Measurements from ENCODE around the gene MICAL3. TPM values are rescaled to one million over a fixed set of nuclear protein-coding genes. Genes with fewer than 3 reads are reported as not detected.

MICAL3 gene
- total and polyA plus RNA-seq, 4 donors, result 4.4 to 30.7 (median 15.4) TPM

DNA sequence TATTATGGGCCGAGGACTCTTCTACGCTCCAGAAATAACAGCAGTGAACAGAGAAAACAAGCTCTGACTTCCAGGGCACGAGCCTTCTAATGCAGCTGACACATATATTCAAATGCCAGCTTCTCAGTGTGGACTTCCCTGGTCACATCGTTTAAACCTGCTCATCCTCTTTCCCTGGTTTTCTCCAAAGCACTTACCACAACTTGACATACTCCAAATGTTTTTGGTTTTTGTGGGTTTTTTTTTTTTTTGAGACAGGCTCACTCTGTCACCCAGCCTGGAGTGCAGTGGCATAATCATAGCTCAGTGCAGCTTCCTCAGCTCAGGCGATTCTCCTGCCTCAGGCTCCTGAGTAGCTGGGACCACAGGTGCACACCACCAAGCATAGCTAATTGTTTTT lies 105.5 kb downstream of the MICAL3 start:
- peaks cover 18 to 59% (median 37%) of the 10 kb centered on the region in 5 donors for H3K4me1 ChIP-seq (ENCODE audit: control insufficient read depth in 5 of 5, insufficient read depth in 5 of 5, low read length in 5 of 5)
- DNase-seq (no peak), ATAC-seq (ENCODE audit: insufficient read depth, low FRiP score) (no peak)
- TF ChIP-seq, protein P1, sequence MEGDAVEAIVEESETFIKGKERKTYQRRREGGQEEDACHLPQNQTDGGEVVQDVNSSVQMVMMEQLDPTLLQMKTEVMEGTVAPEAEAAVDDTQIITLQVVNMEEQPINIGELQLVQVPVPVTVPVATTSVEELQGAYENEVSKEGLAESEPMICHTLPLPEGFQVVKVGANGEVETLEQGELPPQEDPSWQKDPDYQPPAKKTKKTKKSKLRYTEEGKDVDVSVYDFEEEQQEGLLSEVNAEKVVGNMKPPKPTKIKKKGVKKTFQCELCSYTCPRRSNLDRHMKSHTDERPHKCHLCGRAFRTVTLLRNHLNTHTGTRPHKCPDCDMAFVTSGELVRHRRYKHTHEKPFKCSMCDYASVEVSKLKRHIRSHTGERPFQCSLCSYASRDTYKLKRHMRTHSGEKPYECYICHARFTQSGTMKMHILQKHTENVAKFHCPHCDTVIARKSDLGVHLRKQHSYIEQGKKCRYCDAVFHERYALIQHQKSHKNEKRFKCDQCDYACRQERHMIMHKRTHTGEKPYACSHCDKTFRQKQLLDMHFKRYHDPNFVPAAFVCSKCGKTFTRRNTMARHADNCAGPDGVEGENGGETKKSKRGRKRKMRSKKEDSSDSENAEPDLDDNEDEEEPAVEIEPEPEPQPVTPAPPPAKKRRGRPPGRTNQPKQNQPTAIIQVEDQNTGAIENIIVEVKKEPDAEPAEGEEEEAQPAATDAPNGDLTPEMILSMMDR (IDR thresholded peaks at IDR 0.05; ENCODE audit: control extremely low read depth, extremely low read depth), result no peak
- H3K27me3 ChIP-seq (ENCODE audit: control insufficient read depth in 3 of 3, insufficient read depth in 3 of 3, low read length in 2 of 3), result no peaks in the 10 kb centered on the region
- H3K4me3 ChIP-seq, result no peak overlapping the region
- peak overlapping the region in 1 of 2 donors; percentile 90 for H3K27ac ChIP-seq (ENCODE audit: low read depth in 1 of 2, low read length in 1 of 2)
- H3K9ac ChIP-seq (ENCODE audit: insufficient read depth in 1 of 2, low read length in 2 of 2), result no peak overlapping the region
- WGBS, 2 donors, result 77 to 88% methylated on average over 5 of the region's 5 CpGs
- no peaks in the 10 kb centered on the region for H3K36me3 ChIP-seq (ENCODE audit: control insufficient read depth in 4 of 4, insufficient read depth in 4 of 4, low read length in 4 of 4)
- no peaks in the 10 kb centered on the region for H3K9me3 ChIP-seq (ENCODE audit: control insufficient read depth in 4 of 4, insufficient read depth in 3 of 4, low read length in 3 of 4)

DNA sequence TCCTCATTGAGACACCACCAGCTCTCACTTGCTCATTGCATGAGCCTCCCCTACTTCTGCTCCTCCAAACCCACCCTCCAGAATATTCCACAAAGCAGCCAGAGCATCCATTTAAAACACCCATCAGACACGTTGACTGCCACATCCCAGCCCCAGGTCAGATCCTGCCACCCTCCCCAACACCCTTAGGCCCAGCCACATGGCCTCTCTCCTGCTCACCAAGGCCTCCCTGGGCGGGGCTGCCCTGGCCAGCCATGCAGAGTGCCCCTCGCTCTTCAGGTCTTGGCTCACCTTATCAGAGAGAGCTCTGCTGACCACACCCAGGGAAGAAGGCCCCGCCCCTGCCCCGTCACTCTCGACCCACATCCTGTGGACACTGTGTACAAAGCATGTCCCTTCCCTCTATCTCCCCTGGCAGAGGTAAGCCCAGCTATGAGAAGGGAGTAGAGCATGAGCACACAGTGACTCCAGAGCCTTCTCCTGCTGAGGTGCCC lies 106.8 kb downstream of the MICAL3 start:
- ATAC-seq (ENCODE audit: insufficient read depth, low FRiP score), result no peak
- Histone ChIP-seq H3K9me3 (ENCODE audit: control insufficient read depth in 4 of 4, insufficient read depth in 3 of 4, low read length in 3 of 4) (no peaks in the 10 kb centered on the region), H3K4me3 (no peak overlapping the region), H3K27ac (ENCODE audit: low read depth in 1 of 2, low read length in 1 of 2) (peak overlapping the region in 1 of 2 donors; percentile 90), H3K4me1 (ENCODE audit: control insufficient read depth in 5 of 5, insufficient read depth in 5 of 5, low read length in 5 of 5) (peaks cover 16 to 54% (median 29%) of the 10 kb centered on the region in 5 donors), H3K9ac (ENCODE audit: insufficient read depth in 1 of 2, low read length in 2 of 2) (no peak overlapping the region), H3K27me3 (ENCODE audit: control insufficient read depth in 3 of 3, insufficient read depth in 3 of 3, low read length in 2 of 3) (no peaks in the 10 kb centered on the region), H3K36me3 (ENCODE audit: control insufficient read depth in 4 of 4, insufficient read depth in 4 of 4, low read length in 4 of 4) (no peaks in the 10 kb centered on the region)
- no peak for DNase-seq
- WGBS, 2 donors, result 72 to 87% methylated on average over 6 of the region's 6 CpGs
- TF ChIP-seq, protein P1 (IDR thresholded peaks at IDR 0.05; ENCODE audit: control extremely low read depth, extremely low read depth), result no peak

DNA sequence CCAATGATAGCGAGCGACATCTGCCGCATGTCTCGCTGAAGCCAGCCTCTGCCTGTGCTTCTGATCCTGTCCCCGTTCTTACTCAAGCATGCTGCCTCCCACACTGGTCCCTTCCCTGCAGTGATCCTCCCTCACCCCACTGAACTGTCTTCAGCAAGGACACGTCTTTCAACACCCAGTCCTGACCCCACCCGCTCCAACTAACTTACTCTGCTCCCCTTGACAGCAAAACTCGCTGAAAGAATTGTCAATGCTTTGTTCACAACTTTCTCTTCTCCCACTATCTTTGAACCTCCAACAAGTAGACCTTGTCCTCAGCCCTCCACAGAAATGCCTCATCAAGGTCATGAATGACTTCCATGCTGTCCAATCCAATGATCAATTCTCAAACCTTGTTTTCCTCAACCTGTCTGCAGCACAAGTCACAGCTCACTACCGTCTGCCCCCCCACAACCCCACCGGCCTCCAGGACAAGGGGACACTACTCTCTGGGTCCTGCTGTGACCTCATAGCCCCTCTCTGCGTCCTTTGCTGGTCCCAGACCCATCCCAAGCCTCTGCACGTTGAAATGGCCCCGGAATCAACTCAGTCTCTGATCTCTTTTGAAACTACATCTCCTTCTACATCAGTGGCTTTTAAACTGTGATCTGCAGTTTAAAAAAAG lies 108.0 kb downstream of the MICAL3 start:
- H3K36me3 ChIP-seq (ENCODE audit: control insufficient read depth in 4 of 4, insufficient read depth in 4 of 4, low read length in 4 of 4), result no peaks in the 10 kb centered on the region
- ATAC-seq (ENCODE audit: insufficient read depth, low FRiP score) (no peak), DNase-seq (no peak)
- peaks cover 0 to under 1% (median 0%) of the 10 kb centered on the region in 3 donors for H3K27me3 ChIP-seq (ENCODE audit: control insufficient read depth in 3 of 3, insufficient read depth in 3 of 3, low read length in 2 of 3)
- TF ChIP-seq, protein P1 (IDR thresholded peaks at IDR 0.05; ENCODE audit: control extremely low read depth, extremely low read depth), result no peak
- peaks cover 12 to 42% (median 22%) of the 10 kb centered on the region in 5 donors for H3K4me1 ChIP-seq (ENCODE audit: control insufficient read depth in 5 of 5, insufficient read depth in 5 of 5, low read length in 5 of 5)
- H3K27ac ChIP-seq (ENCODE audit: low read depth in 1 of 2, low read length in 1 of 2), result peak overlapping the region in 1 of 2 donors; percentile 61
- no peaks in the 10 kb centered on the region for H3K9me3 ChIP-seq (ENCODE audit: control insufficient read depth in 4 of 4, insufficient read depth in 3 of 4, low read length in 3 of 4)
- WGBS, 2 donors, result 74 to 84% methylated on average over 13 of the region's 13 CpGs
- no peak overlapping the region for H3K9ac ChIP-seq (ENCODE audit: insufficient read depth in 1 of 2, low read length in 2 of 2)
- no peak overlapping the region for H3K4me3 ChIP-seq
